K562 (cell line): ENCODE measurements around the gene TMIGD1. TPM values are rescaled to one million over a fixed set of nuclear protein-coding genes. Genes with fewer than 3 reads are reported as not detected.
A peak's percentile ranks its signal among the peaks of the same experiment; 100 is the strongest.

ENCODE experiments used
- BCOR ChIP-seq: fragments of 450-650 bp; IDR thresholded peaks from 2 replicates; pipeline ENCODE4 v1.6.1; 2016
- DPF2 ChIP-seq: fragments of 450-650 bp; IDR thresholded peaks from 2 replicates; pipeline ENCODE4 v1.6.1; 2016
- ELF1 ChIP-seq: fragments of 200-800 bp; sonication (Bioruptor generic); IDR thresholded peaks from 2 replicates; pipeline ENCODE4 v1.6.1; 2016; ENCODE audit warnings: missing genetic modification characterization, missing compliant biosample characterization
- ELF2 ChIP-seq: fragments of 250-450 bp; sonication (Bioruptor Pico); IDR thresholded peaks from 2 replicates; pipeline ENCODE4 v1.5.0; 2021; ENCODE audit warnings: mild to moderate bottlenecking
- JUNB ChIP-seq: fragments of 450-650 bp; formaldehyde crosslinking; conservative IDR thresholded peaks from 2 replicates; pipeline ENCODE4 v1.4.0; 2020; ENCODE audit warnings: mild to moderate bottlenecking
- KDM2B ChIP-seq: fragments of 250-450 bp; sonication (Bioruptor Pico); IDR thresholded peaks from 2 replicates; pipeline ENCODE4 v1.8.0; 2021; ENCODE audit warnings: mild to moderate bottlenecking, moderate library complexity
- MBD2 ChIP-seq: sonication (generic); IDR thresholded peaks from 2 replicates; pipeline ENCODE4 v1.6.1; 2016; ENCODE audit warnings: low read depth, borderline replicate concordance
- PHB ChIP-seq: fragments of 250-450 bp; sonication (Bioruptor Pico); IDR thresholded peaks from 2 replicates; pipeline ENCODE4 v1.5.0; 2021
- PYGO2 ChIP-seq: fragments of 450-650 bp; IDR thresholded peaks from 2 replicates; pipeline ENCODE4 v1.6.1; 2016; ENCODE audit warnings: mild to moderate bottlenecking, missing genetic modification characterization, moderate library complexity, missing compliant biosample characterization
- RAD51 ChIP-seq: fragments of 450-650 bp; IDR thresholded peaks from 2 replicates; pipeline ENCODE4 v1.7.1; 2016; ENCODE audit warnings: low read depth, mild to moderate bottlenecking, borderline replicate concordance
- RB1 ChIP-seq: fragments of 450-650 bp; IDR thresholded peaks from 2 replicates; pipeline ENCODE4 v1.6.1; 2017; ENCODE audit warnings: low read depth, mild to moderate bottlenecking
- polyA plus RNA-seq, 8 experiments: library from polyadenylated mRNA; depleted of rRNA in 4 of 8; stranded (reverse) in 5 of 8; unstranded in 3 of 8; fragments of >200 nt; fragmentation: Nextera tagmentation in 2 of 8; fragmentation: Illumina TruSeq in 1 of 8; extraction: Ambion mirVana in 2 of 8; extraction: Trizol in 1 of 8; gene quantifications; 2 replicates each; pipeline versions ENCODE4 v1.2.1 to v1.2.3, GENCODE V29; 2011 to 2014; ENCODE audit warnings: inconsistent platforms in 1 of 8, missing spikeins in 1 of 8
- total RNA-seq, 7 experiments: library from RNA; depleted of rRNA in 6 of 7; stranded (reverse); fragments of >200 nt in 6 of 7; fragmentation: Illumina TruSeq in 2 of 7; extraction: Trizol in 2 of 7; gene quantifications; 2 replicates each; pipeline versions ENCODE4 v1.2.1 to v1.2.3, GENCODE V29; 2011 to 2021; ENCODE audit warnings: low replicate concordance in 1 of 7
- TF ChIP-seq, protein P1 (sequence below), 2 experiments: IDR thresholded peaks; 2 replicates each; pipeline ENCODE4 v1.6.1; 2011; ENCODE audit warnings: borderline replicate concordance in 1 of 2, control low read depth in 1 of 2, low read depth in 1 of 2, low read length in 1 of 2, mild to moderate bottlenecking in 1 of 2, mixed read lengths in 1 of 2, moderate library complexity in 1 of 2; ENCODE audit not compliant: insufficient read depth in 1 of 2, insufficient read length in 1 of 2, poor library complexity in 1 of 2, severe bottlenecking in 1 of 2; ENCODE audit errors: extremely low read depth in 1 of 2
- TF ChIP-seq, protein P2 (sequence below): sonication (generic); formaldehyde crosslinking; IDR thresholded peaks from 2 replicates; pipeline ENCODE4 v1.8.1; 2023; ENCODE audit warnings: mild to moderate bottlenecking, missing genetic modification reagents
- TF ChIP-seq, protein P3 (sequence below): fragments of 250-450 bp; sonication (Bioruptor Pico); IDR thresholded peaks from 2 replicates; pipeline ENCODE4 v1.5.0; 2020; ENCODE audit warnings: mild to moderate bottlenecking
- TF ChIP-seq, protein P4 (sequence below): fragments of 450-650 bp; formaldehyde crosslinking; IDR thresholded peaks from 2 replicates; pipeline ENCODE4 v1.4.0; 2020; ENCODE audit warnings: mild to moderate bottlenecking
- TF ChIP-seq, protein P5 (sequence below): sonication (generic); formaldehyde crosslinking; IDR thresholded peaks from 2 replicates; pipeline ENCODE4 v1.8.1; 2023; ENCODE audit warnings: mild to moderate bottlenecking, missing genetic modification reagents

TMIGD1 gene
- total and polyA plus RNA-seq, 9 of the 15 experiments (the other 6 are each of a cell fraction or from before 2014, with no cell fraction given) = not detected

DNA sequence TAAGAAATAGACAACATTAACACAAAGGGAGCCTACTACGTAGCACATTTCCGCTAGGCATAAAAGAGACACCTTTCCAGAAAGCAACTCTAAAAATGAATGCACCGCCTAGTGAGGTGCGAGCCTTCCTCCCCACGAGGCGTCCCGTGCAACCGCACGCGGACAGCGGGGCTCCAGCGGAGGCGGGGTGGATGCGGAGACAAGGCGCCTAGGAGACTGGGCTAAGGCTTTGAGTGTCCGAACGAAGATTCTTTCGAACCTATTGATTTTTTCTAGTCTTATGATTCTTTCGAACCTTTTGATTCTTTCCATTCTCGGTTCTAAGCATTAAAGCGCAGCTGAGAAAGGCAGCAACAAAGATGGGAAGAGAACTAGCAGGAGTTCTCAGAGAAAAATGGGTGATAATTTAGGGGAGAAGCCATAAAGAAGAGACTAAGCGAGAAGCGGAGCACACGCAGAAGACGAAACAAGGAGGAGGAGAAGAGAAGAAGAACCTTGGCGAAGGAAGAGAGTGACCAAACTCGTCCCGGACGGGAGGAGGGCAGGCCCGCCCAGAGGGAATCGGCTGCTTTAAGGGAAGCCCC lies 44.5 kb upstream of the TMIGD1 start (continued):
- TF ChIP-seq, protein P1, sequence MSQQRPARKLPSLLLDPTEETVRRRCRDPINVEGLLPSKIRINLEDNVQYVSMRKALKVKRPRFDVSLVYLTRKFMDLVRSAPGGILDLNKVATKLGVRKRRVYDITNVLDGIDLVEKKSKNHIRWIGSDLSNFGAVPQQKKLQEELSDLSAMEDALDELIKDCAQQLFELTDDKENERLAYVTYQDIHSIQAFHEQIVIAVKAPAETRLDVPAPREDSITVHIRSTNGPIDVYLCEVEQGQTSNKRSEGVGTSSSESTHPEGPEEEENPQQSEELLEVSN (IDR thresholded peaks at IDR 0.05; ENCODE audit: borderline replicate concordance in 1 of 2, extremely low read depth in 1 of 2, insufficient read depth in 1 of 2, insufficient read length in 1 of 2, low read depth in 1 of 2, low read length in 1 of 2, poor library complexity in 1 of 2, severe bottlenecking in 1 of 2) = peak in 1 of 2 experiments; percentile 34
- TF ChIP-seq PYGO2 (tag) (no peak), ELF2 (CRISPR knock-in tag) (no peak), MBD2 (no peak), ELF1 (tag) (no peak), DPF2 (0 out of 2 replicates have a peak, but pooled peaks have one; percentile 41), RAD51 (no peak), PHB (CRISPR knock-in tag) (no peak), BCOR (no peak), RB1 (no peak), KDM2B (CRISPR knock-in tag) (no peak), JUNB (CRISPR knock-in tag) (no peak)
- TF ChIP-seq, protein P2, sequence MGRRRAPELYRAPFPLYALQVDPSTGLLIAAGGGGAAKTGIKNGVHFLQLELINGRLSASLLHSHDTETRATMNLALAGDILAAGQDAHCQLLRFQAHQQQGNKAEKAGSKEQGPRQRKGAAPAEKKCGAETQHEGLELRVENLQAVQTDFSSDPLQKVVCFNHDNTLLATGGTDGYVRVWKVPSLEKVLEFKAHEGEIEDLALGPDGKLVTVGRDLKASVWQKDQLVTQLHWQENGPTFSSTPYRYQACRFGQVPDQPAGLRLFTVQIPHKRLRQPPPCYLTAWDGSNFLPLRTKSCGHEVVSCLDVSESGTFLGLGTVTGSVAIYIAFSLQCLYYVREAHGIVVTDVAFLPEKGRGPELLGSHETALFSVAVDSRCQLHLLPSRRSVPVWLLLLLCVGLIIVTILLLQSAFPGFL (CRISPR knock-in tag) = no peak
- TF ChIP-seq, protein P3, sequence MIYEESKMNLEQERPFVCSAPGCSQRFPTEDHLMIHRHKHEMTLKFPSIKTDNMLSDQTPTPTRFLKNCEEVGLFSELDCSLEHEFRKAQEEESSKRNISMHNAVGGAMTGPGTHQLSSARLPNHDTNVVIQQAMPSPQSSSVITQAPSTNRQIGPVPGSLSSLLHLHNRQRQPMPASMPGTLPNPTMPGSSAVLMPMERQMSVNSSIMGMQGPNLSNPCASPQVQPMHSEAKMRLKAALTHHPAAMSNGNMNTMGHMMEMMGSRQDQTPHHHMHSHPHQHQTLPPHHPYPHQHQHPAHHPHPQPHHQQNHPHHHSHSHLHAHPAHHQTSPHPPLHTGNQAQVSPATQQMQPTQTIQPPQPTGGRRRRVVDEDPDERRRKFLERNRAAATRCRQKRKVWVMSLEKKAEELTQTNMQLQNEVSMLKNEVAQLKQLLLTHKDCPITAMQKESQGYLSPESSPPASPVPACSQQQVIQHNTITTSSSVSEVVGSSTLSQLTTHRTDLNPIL (CRISPR knock-in tag) = no peak
- TF ChIP-seq, protein P4, sequence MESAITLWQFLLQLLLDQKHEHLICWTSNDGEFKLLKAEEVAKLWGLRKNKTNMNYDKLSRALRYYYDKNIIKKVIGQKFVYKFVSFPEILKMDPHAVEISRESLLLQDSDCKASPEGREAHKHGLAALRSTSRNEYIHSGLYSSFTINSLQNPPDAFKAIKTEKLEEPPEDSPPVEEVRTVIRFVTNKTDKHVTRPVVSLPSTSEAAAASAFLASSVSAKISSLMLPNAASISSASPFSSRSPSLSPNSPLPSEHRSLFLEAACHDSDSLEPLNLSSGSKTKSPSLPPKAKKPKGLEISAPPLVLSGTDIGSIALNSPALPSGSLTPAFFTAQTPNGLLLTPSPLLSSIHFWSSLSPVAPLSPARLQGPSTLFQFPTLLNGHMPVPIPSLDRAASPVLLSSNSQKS (CRISPR knock-in tag) = no peak
- TF ChIP-seq, protein P5, sequence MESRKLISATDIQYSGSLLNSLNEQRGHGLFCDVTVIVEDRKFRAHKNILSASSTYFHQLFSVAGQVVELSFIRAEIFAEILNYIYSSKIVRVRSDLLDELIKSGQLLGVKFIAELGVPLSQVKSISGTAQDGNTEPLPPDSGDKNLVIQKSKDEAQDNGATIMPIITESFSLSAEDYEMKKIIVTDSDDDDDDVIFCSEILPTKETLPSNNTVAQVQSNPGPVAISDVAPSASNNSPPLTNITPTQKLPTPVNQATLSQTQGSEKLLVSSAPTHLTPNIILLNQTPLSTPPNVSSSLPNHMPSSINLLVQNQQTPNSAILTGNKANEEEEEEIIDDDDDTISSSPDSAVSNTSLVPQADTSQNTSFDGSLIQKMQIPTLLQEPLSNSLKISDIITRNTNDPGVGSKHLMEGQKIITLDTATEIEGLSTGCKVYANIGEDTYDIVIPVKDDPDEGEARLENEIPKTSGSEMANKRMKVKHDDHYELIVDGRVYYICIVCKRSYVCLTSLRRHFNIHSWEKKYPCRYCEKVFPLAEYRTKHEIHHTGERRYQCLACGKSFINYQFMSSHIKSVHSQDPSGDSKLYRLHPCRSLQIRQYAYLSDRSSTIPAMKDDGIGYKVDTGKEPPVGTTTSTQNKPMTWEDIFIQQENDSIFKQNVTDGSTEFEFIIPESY (CRISPR knock-in tag) = peak; percentile 99
